HG03095 (cell line): ENCODE results near the gene OLFML2B.
"Not testable (repeated sequence)": the region's sequence is repeated elsewhere in the genome, so short reads cannot be mapped to it uniquely, and the experiment has no call there.

Experiments
- ATAC-seq: cut with Tn5 transposase; IDR thresholded peaks from one replicate; pipeline ENCODE4 v1.9.1; 2021; ENCODE audit warnings: moderate library complexity; ENCODE audit not compliant: unreplicated experiment

The OLFML2B gene

GRCh38 chr1:162023547-162024501 lies at the start of gene OLFML2B:
Gene OLFML2B (minus strand): TSS chr1:162023869. CDS start chr1:162023430, 439 bp downstream.
- ATAC-seq, result no peak

- no peak for ATAC-seq
Observed at GRCh38 chr1:162072740-162073139, 49.1 kb upstream of the OLFML2B start.

GRCh38 chr1:162070825-162071224 lies 47.2 kb upstream of the OLFML2B start:
- no peak for ATAC-seq

- no peak for ATAC-seq
Observed at GRCh38 chr1:162070094-162070748, 46.6 kb upstream of the OLFML2B start.

- peak; percentile 97 for ATAC-seq
Observed at GRCh38 chr1:162069334-162070093, 45.8 kb upstream of the OLFML2B start, which contains the start of gene NOS1AP. Gene NOS1AP (plus strand): TSS chr1:162069691. CDS start chr1:162070178, 487 bp downstream.

- ATAC-seq, result no peak
Observed at GRCh38 chr1:162068301-162068700, 44.6 kb upstream of the OLFML2B start.

GRCh38 chr1:162067466-162067865 lies 43.8 kb upstream of the OLFML2B start:
- ATAC-seq, result no peak

- not testable (repeated sequence) for ATAC-seq
Observed at GRCh38 chr1:162066836-162067235, 43.2 kb upstream of the OLFML2B start.

GRCh38 chr1:162065016-162065415 lies 41.3 kb upstream of the OLFML2B start:
- no peak for ATAC-seq

GRCh38 chr1:162062542-162063015 lies 38.9 kb upstream of the OLFML2B start:
- no peak for ATAC-seq

GRCh38 chr1:162060314-162060713 lies 36.6 kb upstream of the OLFML2B start:
- ATAC-seq, result no peak

GRCh38 chr1:162059721-162060120 lies 36.1 kb upstream of the OLFML2B start:
- no peak for ATAC-seq

- no peak for ATAC-seq
Observed at GRCh38 chr1:162056579-162056978, 32.9 kb upstream of the OLFML2B start.

GRCh38 chr1:162056043-162056442 lies 32.4 kb upstream of the OLFML2B start:
- no peak for ATAC-seq

GRCh38 chr1:162055062-162055461 lies 31.4 kb upstream of the OLFML2B start:
- ATAC-seq, result no peak

GRCh38 chr1:162053949-162054348 lies 30.3 kb upstream of the OLFML2B start:
- not testable (repeated sequence) for ATAC-seq

- ATAC-seq, result no peak
Observed at GRCh38 chr1:162046921-162047320, 23.3 kb upstream of the OLFML2B start.

GRCh38 chr1:162042361-162042760 lies 18.7 kb upstream of the OLFML2B start:
- no peak for ATAC-seq

- ATAC-seq, result no peak
Observed at GRCh38 chr1:162040657-162041056, 17.0 kb upstream of the OLFML2B start.

GRCh38 chr1:162040001-162040400 lies 16.3 kb upstream of the OLFML2B start:
- no peak for ATAC-seq

GRCh38 chr1:162038624-162039023 lies 15.0 kb upstream of the OLFML2B start:
- no peak for ATAC-seq
